ENCODE data around the gene WNT7B.

Gene WNT7B

GRCh38 chr22:45889093-45889538 is 87.8 kb downstream of the WNT7B start:
- Histone ChIP-seq H3K27ac (ENCODE audit: low read depth, low read length) (no peak overlapping the region), H3K9me3 (ENCODE audit: control insufficient read depth, insufficient read depth, low read length) (no peaks in the 10 kb centered on the region), H3K4me2 (ENCODE audit: low read length) (no peak overlapping the region), H3K27me3 (ENCODE audit: control insufficient read depth, low read length) (no peaks in the 10 kb centered on the region), H4K20me1 (ENCODE audit: control insufficient read depth, insufficient read depth, low read depth, low read length) (no peaks in the 10 kb centered on the region), H3K4me3 (ENCODE audit: low read length) (no peak overlapping the region), H3K79me2 (ENCODE audit: control insufficient read depth, low read length) (no peaks in the 10 kb centered on the region), H3K4me1 (ENCODE audit: control insufficient read depth, low read length) (no peaks in the 10 kb centered on the region), H3K36me3 (ENCODE audit: control insufficient read depth, low read length) (no peaks in the 10 kb centered on the region), H3K9me2 (replicated peaks; ENCODE audit: control insufficient read depth, low read length) (no peaks in the 10 kb centered on the region), H3F3A (ENCODE audit: control insufficient read depth, insufficient read depth) (no peaks in the 10 kb centered on the region)
- TF ChIP-seq EZH2phosphoT487 (IDR thresholded peaks at IDR 0.05; ENCODE audit: borderline replicate concordance, low read length) = no peak

GRCh38 chr22:45888221-45889092 is 88.5 kb downstream of the WNT7B start:
- H3F3A ChIP-seq (ENCODE audit: control insufficient read depth, insufficient read depth) = no peaks in the 10 kb centered on the region
- H3K36me3 ChIP-seq (ENCODE audit: control insufficient read depth, low read length) = no peaks in the 10 kb centered on the region
- H3K79me2 ChIP-seq (ENCODE audit: control insufficient read depth, low read length) = no peaks in the 10 kb centered on the region
- no peaks in the 10 kb centered on the region for H3K9me3 ChIP-seq (ENCODE audit: control insufficient read depth, insufficient read depth, low read length)
- H3K27me3 ChIP-seq (ENCODE audit: control insufficient read depth, low read length) = no peaks in the 10 kb centered on the region
- no peaks in the 10 kb centered on the region for H3K4me1 ChIP-seq (ENCODE audit: control insufficient read depth, low read length)
- H3K4me2 ChIP-seq (ENCODE audit: low read length) = no peak overlapping the region
- no peaks in the 10 kb centered on the region for H3K9me2 ChIP-seq (replicated peaks; ENCODE audit: control insufficient read depth, low read length)
- no peak overlapping the region for H3K27ac ChIP-seq (ENCODE audit: low read depth, low read length)
- no peaks in the 10 kb centered on the region for H4K20me1 ChIP-seq (ENCODE audit: control insufficient read depth, insufficient read depth, low read depth, low read length)
- TF ChIP-seq CTCF (IDR thresholded peaks at IDR 0.05; ENCODE audit: low read depth, low read length, poor library complexity, severe bottlenecking) (no peak), EZH2phosphoT487 (IDR thresholded peaks at IDR 0.05; ENCODE audit: borderline replicate concordance, low read length) (no peak)
- H3K4me3 ChIP-seq (ENCODE audit: low read length) = no peak overlapping the region

- no peaks in the 10 kb centered on the region for H3K9me3 ChIP-seq (ENCODE audit: control insufficient read depth, insufficient read depth, low read length)
- no peaks in the 10 kb centered on the region for H3K27me3 ChIP-seq (ENCODE audit: control insufficient read depth, low read length)
- no peaks in the 10 kb centered on the region for H3K4me1 ChIP-seq (ENCODE audit: control insufficient read depth, low read length)
- no peak overlapping the region for H3K4me2 ChIP-seq (ENCODE audit: low read length)
- no peaks in the 10 kb centered on the region for H3K36me3 ChIP-seq (ENCODE audit: control insufficient read depth, low read length)
- H3F3A ChIP-seq (ENCODE audit: control insufficient read depth, insufficient read depth) = no peaks in the 10 kb centered on the region
- no peaks in the 10 kb centered on the region for H3K79me2 ChIP-seq (ENCODE audit: control insufficient read depth, low read length)
- H4K20me1 ChIP-seq (ENCODE audit: control insufficient read depth, insufficient read depth, low read depth, low read length) = no peaks in the 10 kb centered on the region
- H3K4me3 ChIP-seq (ENCODE audit: low read length) = no peak overlapping the region
- no peak overlapping the region for H3K27ac ChIP-seq (ENCODE audit: low read depth, low read length)
- TF ChIP-seq EZH2phosphoT487 (IDR thresholded peaks at IDR 0.05; ENCODE audit: borderline replicate concordance, low read length) = no peak
- no peak for TF ChIP-seq CTCF (IDR thresholded peaks at IDR 0.05; ENCODE audit: low read depth, low read length, poor library complexity, severe bottlenecking)
- no peaks in the 10 kb centered on the region for H3K9me2 ChIP-seq (replicated peaks; ENCODE audit: control insufficient read depth, low read length)
These were observed 89.5 kb downstream of the WNT7B start for GRCh38 chr22:45887202-45888131.
